HG03135 (cell line): Measurements from ENCODE around the gene BICC1.
"Not testable (repeated sequence)": the region's sequence is repeated elsewhere in the genome, so short reads cannot be mapped to it uniquely, and the experiment has no call there.

ENCODE experiments used
- ATAC-seq: cut with Tn5 transposase; IDR thresholded peaks from one replicate; pipeline ENCODE4 v1.9.1; 2021; ENCODE audit warnings: mild to moderate bottlenecking, moderate library complexity; ENCODE audit not compliant: unreplicated experiment

BICC1 gene

GRCh38 chr10:58590152-58590840 is 77.6 kb downstream of the BICC1 start:
- ATAC-seq: no peak

- ATAC-seq: no peak
Measured at GRCh38 chr10:58590924-58591323, 78.3 kb downstream of the BICC1 start.

GRCh38 chr10:58593008-58593407 is 80.3 kb downstream of the BICC1 start:
- no peak for ATAC-seq

DNA sequence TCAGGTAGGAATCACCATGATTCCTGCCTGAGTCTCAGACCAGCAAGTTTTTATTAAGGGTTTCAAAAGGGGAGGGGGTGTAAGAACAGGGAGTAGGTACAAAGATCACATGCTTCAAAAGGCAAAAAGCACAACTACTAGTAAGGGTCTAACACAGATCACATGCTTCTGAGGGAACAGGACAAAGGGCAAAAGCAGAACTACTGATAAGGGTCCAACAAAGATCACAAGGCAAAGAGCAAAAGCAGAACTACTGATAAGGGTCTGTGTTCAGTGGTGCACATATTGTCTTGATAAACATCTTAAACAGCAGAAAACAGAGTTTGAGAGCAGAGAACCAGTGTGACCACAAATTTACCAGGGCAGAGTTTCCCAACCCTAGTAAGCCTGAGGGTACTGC is 84.5 kb downstream of the BICC1 start:
- ATAC-seq: not testable (repeated sequence)

- ATAC-seq: no peak
Measured at GRCh38 chr10:58599927-58600553, 87.4 kb downstream of the BICC1 start.

- no peak for ATAC-seq
Measured at GRCh38 chr10:58608351-58608750, 95.7 kb downstream of the BICC1 start.

DNA sequence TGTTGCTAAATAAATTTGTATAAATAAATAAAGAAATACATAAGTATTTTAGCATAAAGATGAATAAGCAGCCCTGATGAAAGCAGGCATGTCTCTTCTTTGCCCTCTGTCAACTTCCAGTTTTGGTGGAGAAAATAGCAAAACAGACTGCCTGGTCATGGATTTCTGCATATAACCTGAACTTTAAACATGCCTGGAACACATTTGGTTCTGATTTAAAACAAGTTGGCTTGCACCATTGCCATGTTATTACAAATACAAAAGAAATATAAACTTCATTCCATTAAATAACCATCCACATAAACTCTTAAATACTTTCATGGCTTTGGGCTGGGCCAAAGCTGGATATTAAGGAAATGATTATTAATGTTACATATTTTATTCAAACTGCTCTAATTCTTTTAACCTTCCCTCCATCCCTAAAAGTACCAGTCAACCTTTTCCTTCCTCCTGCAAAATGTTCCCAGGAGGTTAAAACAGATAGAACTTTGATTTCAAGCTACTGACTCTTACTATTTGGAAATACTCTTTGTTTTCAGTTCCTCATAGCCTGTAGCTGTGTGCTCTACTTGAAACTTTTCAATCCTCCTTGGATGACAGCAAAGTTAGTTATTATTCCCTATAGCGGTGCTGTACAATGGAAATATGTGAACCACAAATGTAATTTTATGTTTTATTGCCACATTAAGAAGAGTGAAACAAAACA is 96.3 kb downstream of the BICC1 start:
- no peak for ATAC-seq

DNA sequence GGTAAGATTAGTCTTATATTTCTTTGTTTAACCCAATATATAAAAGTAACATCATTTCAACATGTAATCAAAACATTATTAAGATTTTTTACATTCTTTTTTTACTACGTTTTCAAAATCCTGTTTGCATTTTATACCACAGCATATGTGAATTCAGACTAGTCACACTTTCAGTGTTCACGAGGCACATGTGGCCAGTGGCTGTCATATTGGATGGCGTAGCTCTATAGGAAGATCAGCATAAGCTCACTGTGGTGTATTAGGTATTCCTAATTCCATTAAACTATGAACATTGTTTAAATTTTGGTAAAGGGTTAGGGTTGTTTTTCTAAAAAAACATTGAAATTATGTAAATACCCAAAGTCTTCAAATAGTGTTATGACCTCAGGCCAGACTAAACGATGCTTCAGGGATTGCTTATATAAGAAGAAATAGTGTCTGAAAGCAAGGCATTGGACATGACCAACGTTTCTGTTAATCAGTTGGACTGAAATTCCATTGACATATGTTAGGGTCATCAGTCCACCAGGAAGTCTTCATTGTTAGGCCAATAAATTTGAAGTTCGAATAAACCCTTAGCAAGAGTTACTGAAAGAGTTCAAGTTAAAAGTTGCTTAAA is 97.0 kb downstream of the BICC1 start:
- ATAC-seq: no peak

- ATAC-seq: no peak
Measured at GRCh38 chr10:58615237-58615935, 102.7 kb downstream of the BICC1 start.

- no peak for ATAC-seq
Measured at GRCh38 chr10:58618158-58618676, 105.5 kb downstream of the BICC1 start.

DNA sequence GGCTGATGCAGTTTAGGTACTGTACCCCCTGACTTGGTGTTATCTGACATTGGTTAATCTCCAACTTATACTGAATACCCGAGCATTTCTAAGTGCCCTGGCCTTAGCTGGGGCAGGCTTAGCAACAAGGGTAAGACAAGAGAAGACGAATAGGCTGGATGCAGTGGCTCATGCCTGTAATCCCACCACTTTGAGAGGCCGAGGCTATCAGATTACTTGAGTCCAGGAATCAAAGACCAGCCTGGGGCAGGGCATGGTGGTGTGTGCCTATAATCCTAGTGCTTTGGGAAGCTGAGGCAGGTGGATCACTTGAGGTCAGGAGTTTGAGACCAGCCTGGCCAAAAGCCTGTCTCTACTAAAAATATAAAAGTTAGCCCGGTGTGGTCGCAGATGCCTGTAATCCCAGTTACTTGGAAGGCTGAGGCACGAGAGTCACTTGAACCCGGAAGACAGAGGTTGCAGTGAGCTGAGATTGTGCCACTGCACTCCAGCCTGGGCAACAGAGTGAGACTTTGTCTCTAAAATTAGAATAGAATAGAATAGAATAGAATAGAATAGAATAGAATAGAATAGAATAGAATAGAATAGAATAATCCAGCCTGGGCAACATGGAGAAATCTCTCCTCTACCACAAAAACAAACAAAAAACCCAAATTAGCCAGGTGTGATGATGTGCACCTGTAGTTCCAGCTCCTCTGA is 108.9 kb downstream of the BICC1 start:
- ATAC-seq: no peak

DNA sequence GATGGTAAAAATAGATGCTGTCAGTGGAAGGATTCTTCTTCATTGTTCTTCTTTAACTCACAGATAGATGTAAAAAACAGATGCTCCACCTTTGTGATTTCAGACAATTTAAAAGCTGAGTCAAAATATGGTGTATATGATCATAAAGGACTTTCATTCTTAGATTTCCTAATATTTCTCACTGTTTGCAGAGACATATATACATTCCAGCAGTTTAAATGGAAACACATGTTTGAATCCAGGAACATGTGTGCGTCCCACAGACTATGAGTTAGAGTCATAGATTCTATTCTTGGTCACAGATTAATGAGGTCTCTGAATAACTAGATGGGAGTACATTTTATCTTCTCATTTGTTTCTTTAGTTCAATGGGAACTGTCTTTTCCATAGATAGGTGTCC is 109.6 kb downstream of the BICC1 start:
- ATAC-seq: no peak

DNA sequence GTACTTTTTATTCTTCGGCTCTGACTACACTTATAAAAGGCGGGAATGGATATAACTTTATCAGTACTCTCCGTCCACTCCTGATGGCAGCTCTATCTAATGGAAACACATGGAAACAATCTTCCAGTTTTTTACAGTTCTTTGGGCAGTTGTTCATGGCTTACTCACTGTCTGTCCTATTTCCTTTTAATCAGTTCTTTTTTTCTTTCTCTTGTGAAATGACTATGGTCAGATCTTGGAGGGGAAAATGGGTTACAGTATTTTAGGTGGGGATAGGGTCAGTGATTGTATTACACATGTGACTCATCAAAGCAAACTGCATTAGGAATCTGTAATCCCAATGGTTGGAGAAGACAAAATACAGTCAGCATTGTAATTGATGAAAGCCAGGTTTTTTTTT is 112.4 kb downstream of the BICC1 start:
- no peak for ATAC-seq

DNA sequence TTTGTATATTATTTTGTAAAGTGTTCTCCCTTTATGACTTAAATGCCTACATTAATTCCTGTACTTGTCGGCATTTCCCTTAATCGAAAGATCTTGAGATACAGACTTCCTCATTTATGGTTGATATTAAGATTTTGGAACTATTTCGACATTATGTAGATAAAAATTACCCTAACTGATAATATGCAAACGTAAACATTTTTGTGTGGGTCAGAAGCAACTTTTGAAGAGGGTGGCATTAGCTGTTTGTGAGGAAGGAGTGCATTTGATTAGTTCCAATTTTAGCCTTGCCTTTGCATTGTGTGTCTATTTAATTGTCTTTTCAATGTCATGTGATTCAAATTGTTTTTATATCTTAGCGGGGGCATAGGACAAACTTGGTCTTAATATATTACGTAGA is 114.7 kb downstream of the BICC1 start:
- no peak for ATAC-seq

DNA sequence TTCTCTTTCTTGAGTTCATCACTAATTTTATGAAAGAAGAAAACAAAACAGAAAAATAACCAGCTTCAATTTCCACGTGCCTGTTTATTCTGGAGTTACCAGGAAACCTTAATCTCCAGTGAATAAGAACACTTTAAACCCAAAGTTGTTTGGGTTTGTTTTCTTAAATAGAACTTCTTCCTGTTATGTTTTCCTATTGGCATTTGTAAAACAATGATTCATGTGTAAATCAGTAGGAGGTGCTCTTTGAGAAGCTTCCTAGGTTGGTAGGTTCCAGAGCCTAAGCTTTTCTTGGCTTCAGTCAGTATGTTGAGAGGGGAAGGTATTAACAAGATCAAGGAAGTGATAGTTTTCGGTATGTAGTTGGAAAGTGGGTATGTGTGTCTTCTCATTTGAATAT is 119.0 kb downstream of the BICC1 start:
- ATAC-seq: no peak

- no peak for ATAC-seq
Measured at GRCh38 chr10:58632216-58632615, 119.5 kb downstream of the BICC1 start.

GRCh38 chr10:58637352-58637751 is 124.7 kb downstream of the BICC1 start:
- ATAC-seq: no peak

DNA sequence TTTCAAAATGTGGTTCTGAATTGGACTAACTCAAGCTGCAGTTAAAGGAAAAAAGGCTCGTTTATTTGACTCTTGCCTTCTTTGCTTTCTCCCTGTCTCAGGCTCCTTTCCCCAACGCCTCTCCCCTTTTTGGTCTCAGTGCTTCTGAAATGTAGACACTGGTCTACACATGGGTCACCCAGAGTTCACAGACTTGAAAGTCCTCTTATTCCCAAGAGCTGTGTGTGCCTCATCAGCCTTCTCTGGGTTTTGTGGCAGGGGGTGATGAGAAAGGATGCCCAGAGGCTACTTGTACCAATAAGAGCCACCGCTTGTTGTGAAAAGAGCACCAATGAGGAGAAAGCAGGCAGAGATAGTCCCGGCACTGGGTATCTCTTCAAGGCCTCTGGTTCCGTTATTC is 125.7 kb downstream of the BICC1 start:
- ATAC-seq: no peak

GRCh38 chr10:58641095-58641531 is 128.4 kb downstream of the BICC1 start:
- ATAC-seq: no peak

DNA sequence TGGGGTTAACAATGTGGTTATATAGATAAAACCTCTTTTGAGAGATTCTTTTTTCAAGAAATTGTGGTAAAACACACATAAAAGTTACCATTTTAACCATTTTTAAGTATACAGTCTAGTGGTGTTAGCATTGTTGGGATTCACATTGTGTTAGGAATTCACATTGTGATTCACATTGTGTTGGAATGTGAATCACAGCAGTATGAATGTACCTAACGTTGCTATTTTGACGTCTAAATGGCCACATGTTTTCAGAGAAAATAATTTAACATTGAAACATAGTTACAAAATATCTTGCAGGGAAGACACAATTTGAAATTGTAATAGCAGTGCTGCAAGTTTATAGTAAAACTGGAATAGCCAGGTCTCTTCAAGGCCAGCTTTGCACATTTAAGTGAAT is 129.0 kb downstream of the BICC1 start:
- no peak for ATAC-seq
